ENCODE results near the gene NRG3.
A peak's percentile ranks its signal among the peaks of the same experiment; 100 is the strongest.
"Not testable (repeated sequence)": the region's sequence is repeated elsewhere in the genome, so short reads cannot be mapped to it uniquely, and the experiment has no call there.

The NRG3 gene

DNA sequence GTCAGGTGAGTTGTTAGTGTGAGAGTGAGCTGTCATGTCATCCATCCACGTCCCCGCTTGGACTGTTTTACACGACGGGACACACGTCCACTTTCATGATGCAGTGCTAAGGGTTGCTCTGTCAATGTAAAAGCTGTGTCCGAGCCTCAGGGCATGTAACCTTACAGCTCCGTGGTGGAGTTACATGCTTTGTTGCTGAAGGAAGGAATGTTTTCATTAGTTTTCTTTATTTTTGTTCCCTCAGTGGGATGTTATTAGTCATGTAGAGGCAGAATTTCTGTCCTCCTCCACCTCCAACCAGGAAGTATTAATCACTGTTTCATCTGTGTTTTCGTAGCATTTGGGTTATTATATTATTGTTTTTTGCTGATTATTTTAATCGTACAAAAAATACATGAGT, 88.6 kb downstream of the NRG3 start:
- DNase-seq = no peak

DNA sequence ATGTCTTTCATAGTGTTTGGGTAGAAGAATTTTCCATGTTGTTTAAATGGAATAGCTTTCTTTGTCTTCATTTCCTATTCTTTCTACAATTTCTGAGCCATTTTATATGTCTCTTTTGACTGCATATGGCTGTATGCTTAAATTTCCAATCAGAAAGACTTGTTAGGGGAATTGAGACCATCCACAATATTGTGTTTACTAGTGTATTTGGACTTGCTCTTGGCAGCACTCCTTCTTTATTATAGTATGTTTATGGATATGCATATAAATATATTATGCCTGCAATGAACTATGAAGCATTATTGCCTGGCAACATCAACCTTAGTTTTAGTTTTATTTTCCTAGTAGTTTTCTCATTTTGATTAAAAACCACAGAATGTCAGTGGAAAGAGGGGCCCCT, 92.7 kb downstream of the NRG3 start:
- no peak for DNase-seq

DNA sequence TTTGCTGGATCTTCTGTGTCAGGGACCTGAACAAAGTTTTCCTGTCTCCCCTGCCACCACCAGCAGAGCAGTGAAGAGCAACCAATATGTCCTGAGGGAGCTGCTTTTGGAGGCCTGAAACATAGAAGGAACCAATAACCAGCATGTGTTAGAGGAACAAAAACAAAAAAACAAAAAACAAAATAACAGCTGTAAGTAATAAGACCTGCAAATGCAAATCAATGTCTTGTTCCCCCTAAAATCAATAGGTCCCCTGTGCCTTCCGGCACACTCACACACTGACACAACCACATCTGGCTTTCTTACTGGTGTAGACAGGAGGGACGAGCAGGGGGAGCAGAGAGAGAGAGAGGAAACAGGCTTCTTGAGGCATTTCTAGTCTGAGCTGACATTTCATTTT, 94.1 kb downstream of the NRG3 start:
- no peak for DNase-seq

DNA sequence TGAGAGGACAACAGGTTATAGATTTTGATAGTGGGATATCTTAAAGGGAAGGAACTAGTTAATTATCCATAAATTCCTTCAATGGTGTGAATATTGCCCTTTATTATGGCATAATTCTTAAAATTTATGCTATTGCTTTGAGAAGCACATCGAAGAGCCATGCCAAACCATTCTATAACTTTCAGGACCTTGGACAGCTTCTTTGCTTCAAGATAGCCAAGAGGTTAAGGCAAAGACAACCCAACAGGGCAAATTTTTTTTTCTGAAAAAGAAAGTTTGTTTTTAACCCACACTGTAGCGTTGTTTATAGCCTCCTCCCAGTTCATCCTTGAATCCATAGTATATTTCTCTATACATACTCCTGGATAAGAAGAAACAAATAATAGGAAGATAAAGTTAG, 103.2 kb downstream of the NRG3 start:
- peak; percentile 66 for DNase-seq

DNA sequence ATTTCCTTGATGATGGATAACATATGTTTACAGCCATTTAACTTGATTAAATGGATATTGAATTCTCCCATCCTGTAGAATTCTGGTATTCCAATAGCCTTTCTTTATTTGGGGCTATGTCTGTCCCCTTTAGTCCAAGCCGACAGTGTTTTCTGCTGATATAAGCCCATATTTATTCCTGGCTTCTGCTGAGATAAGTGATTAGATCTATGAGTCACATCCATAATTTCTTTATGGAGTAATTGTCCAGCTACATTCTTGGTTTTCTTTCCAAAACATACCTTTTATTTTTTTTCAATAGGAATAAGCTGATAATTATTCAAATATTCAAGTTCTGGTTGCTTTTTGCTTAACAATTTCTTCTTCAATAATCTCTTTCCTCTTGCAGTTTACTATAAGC, 106.7 kb downstream of the NRG3 start:
- DNase-seq = no peak

DNA sequence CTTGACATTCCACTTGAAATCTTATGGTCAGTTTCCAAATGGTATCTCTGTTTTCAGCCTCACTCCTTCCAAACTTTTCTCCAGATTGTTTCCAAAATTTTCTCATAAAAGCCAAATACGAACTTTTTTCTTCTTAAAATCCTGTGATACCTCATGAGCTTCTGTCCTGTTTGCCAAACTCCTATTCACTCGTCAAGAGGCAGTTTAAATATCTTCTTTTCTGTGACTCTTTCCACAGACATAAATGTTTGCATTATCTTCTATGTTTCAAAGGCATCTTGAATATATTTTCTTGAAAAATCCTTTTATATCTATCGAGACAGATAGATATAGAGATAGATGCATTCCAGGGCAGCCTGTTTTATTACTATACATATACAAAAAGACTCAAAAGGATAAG, 109.4 kb downstream of the NRG3 start:
- DNase-seq = no peak

DNA sequence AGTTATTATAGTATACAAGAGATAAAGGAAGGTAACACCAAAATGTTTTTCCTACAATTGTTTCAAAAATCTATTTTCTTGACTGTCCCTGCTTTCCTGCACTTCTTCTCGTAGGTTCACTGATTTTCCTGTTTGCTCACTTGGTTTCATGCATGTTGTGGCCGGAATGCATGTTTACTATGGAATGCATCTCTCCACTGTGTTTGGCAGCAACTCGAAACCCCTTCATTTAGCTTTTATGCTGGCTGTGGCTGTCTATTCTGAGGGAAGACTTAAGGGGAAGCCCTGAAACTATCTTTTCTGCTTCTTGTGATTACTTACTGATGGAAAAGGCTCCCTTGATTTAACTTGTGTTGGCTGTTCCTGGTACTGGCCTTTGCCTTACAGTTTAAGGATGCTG, 120.3 kb downstream of the NRG3 start:
- no peak for DNase-seq

DNA sequence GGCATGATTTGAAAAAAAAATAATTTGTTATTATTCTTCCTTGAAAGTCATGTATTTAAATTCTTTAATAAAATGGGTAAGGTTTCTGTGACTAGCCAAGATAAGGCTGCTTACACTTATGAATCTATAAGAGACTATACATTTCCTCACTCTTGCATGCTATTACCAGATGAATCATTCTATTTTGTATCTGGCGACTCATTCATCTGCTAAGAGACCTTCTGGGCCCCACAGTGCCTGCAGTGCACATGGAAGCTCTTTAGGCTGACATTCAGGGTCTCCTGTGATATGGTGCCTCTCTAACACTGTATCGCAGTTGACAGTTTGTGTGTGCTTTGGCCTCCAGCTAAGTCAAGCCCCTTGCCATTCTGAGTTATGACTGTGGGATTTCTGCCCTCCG, 121.9 kb downstream of the NRG3 start:
- no peak for DNase-seq

DNA sequence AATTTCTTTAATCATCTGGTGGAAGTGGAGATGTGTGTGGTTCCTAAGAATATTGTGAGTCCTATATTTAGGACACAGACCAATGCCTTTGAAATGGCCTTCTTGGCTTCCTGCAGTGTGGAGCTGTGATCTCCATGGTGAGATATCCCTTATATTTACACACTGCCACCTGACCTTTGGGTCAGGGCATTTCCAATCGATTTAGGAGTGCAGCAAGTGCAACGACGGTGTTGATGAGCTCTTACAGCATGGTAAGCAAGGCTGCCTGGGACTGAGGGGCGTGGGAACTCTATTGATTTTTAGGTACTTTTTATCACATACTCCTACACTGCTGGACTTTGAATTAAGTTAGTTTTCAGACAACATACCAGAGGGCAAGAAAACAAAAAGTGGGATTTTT, 146.0 kb downstream of the NRG3 start:
- DNase-seq = no peak

DNA sequence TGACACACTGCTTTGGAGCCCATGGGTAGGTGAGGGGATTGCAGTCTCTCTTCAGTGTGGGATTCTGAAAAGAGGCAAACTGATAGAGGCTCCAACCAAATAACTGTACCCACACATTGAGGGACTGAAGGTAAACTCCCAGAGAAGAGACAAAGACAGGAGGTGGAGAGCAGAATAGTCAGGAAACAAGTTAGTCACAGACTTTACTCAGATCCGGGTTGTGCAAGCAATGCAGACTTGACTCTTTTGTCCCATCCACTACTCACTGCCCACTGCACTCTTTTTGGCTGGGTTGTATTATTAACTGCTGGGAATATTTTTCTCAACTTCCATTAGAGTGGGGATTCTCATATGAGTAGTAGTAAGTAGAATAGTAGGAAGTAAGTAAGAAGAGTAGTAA, 152.7 kb downstream of the NRG3 start:
- DNase-seq = no peak

DNA sequence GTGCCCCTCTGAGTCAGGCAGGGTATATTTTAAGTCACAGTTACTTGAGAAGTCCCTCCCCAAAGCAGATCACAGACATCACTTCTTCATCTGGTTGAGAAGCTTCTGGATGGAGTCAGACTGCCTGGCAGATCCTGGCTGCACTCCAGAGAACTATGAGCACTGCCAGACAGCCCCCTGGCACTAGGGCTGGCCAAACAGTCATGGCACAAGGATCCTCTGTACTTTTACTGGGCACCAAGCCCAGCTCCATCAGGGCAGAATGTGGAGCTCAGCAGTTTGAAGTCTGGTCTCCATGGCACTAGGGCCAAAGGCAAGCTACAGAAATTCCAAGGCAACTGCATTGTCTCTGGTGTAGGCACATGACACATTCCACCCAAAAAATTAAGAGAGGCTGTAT, 162.1 kb downstream of the NRG3 start:
- no peak for DNase-seq

DNA sequence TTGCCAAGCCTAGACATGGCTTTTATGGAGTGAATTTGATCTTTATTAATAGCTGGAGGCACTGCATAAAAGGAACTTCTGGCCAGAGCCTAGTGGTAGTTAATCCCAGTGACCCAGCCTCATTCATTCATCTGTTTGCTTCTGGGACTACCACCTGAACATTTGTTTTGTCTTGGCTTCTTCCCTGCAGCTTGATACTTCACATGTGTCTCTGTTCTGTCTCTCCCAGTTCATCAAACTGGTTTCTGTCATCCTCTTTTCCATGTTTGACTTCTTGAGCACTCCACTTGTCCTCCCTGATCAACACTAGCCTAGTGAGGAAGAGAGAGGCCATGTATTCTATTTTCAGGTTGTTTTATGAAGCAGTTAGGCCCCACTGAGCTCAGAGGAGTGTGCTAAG, 163.6 kb downstream of the NRG3 start:
- no peak for DNase-seq

DNA sequence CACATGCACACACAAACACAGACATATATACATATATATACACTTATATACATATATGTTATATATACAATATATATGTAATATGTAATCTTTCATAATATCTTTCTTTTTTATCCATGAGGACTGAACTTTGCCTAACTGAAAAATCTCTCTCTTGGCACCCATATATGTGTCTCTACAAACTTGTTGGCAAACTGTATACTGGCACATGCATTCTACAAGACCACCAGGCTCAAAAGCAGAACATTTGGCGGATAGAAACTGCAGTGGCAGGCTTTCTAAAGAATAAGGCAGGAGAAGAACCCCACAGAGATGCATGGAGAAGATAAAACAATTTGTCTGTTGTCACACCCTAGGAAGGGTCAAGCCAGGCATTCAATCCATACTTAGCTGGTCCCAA, 165.3 kb downstream of the NRG3 start:
- DNase-seq = no peak

DNA sequence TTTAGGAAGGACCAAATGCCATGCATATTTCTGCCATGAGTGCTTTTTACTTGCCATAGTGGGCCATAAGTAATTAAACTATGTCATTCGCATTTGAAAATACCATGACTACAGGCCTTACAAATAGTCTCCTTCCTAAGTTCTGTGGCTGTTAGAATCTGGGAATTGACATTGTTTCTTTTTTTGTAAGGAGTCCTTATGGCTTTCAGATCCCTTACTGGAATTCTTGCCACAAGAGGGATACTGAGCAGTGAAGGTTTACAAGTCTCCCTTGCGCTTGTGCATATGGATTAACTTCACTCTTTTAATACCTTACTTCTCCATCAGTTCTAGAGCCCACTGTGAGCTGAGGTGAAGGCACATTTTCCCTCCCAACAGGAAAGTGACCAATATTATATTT, 166.0 kb downstream of the NRG3 start:
- no peak for DNase-seq

DNA sequence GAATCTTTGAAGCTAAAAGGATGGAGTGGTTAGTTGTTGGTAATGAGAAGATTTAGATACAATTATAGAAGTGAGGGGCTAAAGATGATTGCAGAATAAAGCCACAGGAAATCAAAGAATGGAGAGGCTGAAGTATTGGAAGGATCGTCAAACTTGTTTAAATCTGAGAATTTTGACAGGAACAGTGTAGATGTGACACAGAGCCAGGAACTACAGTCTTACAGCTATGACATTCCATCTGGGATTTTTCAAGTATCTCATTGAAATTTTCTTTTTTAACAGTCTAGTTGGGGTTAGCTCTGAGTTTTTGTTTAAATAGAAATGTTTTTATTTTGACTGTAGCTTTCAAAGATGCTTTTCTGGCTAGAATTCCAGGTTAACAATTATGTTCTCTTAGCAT, 181.4 kb downstream of the NRG3 start:
- no peak for DNase-seq

DNA sequence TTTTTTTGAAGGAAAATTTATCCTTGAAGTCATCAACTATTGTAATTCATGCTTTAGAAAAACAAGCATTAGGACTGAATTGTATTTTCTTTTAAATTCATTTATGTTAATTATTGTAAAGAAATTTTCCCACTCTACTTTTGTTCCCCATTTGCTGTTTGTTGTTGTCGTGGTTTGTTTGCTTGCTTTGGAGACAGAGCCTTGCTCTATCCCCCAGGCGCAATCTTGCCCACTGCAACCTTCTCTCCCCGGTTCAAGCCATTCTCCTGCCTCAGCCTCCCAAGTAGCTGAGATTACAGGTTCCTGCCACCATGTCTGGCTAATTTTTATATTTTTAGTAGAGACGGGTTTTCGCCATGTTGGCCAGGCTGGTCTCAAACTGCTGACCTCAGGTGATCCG, 192.2 kb downstream of the NRG3 start:
- not testable (repeated sequence) for DNase-seq

DNA sequence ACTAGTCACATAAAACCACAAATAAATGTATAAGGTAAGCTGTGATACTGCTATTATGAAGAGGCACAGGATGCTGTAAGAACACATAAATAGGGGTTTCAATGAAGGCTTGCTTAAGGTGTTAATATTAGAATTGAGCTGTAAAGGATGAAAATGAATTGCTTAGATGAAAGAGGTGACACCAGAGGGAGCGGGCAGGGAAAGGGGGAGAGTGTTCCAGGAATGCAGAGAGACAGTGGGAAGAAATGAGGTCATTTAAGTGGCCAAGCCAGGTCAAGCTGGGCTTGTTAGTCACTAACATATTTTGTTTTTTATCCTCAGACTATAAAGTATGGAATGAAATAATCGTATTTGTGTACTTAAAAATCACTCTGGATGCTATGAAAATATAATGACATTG, 193.5 kb downstream of the NRG3 start:
- no peak for DNase-seq

DNA sequence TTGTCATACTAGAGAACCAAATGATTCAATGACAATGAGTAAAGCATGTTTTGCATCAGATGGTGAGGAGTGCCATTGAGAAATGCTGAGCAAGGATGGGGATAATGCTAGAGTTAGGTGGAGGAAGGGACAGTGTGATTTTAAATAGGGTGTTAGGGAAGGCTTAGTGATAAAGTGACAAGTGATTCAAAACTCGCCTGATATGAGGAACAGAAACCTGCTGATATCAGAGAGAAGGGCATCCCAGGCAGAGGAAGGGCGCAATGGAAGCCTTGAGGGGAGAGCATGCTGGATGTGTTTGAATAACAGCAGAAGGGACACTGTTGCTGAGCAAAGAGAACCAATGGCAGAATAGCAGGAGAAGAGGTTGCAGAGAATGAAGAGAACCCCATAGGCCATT, 196.2 kb downstream of the NRG3 start:
- DNase-seq = no peak

DNA sequence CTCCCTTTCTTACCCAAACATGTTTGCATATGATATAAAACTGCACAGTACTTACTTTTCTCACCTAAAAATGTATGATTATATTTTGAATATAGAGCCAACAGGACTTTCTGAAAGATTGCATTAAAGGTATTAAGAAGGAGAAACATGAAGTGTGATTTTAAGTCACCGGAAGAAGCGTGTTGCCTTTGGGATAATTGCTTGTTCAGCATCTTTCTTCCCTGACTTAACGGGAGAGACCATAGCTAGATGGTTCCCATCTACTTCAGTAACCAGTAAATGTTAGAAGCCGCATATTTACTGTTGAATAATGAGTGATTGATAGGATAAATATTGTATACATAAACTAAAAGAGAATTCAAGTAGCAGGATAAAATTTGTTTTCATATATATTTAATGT, 197.1 kb downstream of the NRG3 start:
- no peak for DNase-seq

DNA sequence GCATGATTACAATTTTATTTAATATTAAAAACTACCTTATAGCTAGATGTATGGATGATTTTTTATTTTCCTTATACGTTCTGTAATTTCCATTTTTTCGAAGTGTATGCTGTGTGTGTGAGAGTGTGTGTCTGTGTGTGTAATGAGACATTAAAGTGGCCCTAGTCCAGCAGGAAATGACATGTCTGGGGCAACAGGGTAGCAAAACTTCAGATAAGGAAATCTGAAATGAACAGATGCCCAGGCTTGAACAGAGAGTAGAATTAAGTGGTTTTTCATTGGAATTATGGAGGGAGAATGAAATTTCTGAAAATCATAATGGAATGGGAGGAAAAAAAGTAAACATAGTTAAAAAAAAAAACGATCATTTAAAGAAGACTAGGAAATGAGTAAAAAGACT, 200.6 kb downstream of the NRG3 start:
- DNase-seq = no peak

DNA sequence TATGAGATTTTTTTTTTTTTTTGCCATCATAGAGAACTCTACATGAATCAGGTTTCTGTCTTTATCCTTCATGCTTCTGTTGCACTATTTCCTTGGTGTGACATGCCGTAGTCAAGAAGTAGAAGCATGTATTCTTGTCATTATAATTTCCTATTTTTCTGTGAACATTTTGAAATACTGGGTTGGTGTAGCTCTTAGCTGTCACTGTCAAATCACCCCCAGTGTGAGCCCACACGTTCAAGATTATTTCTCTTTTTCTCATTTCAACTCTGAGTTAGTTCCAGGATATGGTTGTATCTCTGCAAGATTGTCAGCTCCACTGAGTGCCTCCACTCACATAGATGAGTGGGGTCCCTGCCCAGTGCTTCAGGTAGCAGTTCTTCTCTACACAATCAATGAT, 209.5 kb downstream of the NRG3 start:
- no peak for DNase-seq

DNA sequence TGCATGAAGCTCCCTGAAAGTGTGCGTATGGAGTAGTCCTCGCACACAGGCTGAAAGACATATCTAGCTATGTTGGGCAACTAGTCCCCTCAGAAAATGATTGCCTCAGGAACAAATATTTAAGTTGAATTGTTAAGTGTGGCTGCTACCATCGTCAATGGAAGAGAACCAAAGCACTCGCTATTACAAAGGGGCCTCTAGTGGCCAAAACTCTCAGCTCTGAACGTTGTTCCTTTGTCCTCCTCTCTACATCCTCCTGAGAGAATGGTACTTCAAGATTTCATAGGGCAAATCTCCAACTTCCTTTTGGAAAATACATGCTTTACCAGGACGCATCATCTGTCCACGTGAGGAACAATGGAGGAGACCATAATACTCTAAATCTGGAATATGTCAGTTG, 209.9 kb downstream of the NRG3 start:
- DNase-seq = no peak

DNA sequence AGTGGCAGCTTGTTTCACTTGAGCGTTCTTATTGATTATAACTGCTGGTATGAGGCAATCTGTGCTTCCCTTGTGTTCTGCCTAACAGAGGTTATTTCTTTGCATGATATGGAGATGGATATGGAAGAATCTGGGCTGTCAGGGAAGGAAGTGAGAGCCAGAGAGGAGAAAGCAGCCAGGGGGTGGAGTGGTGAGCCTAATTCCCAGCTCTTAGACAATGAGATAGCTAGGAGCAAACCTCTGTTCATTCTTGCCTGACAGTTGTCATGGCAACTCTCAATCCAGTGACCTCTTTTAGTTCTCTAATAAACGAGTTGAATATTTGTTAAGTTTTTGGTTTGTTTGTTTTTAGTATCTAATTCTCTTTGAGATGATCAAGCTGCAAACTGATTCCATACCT, 214.3 kb downstream of the NRG3 start:
- DNase-seq = no peak

DNA sequence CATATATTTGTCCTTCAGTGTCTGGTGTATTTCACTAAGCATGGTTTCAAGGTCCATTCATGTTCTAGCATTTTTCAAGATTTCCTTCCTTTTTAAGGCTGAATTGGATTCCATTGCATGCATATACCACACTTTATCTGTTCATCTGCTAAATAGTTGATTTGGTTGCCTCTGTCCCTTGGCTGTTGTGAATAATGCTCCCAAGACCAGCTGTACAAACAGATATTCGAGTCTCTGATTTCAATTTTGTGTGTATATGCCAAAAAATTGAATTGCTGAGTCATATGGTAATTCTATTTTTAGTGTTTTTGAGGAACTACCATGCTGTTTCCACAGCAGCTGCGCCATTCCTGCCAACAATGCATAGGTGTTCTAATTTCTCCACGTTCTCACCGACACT, 216.4 kb downstream of the NRG3 start:
- DNase-seq = no peak

DNA sequence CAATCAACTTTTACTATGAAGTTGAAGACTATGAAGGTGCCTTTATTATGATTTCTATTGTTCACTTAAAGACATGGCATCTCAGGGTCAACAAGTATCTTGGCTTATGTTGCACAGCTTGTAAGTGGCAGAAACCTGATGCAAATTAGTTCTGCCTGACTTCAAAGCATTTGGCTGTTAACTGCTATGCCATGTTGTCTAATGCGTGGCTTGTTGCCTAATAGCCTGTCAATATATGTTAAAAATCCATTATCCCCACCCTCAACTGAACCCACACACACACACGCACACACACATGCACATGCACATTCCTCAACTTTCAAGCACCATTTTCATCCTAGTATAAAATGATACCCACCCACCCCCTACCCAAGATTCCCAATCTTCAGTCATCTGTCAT, 217.1 kb downstream of the NRG3 start:
- DNase-seq = no peak

DNA sequence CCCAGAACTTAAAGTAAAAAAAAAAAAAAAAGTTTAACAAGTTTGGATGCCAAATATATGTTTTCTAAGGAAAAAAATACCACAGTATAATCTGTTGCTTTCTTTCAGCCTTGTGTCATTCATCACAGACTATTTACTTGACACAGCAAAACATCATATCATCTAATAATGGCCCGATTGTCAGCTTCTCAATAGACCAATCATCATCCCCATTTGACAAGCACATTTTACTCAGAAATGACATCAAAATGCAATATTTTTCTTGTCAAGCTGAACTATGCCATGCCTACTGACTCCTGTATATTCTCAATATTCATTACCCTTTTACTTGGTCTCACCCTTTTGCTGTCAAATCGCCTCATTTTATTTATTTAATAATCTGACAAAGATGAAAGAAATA, 249.7 kb downstream of the NRG3 start:
- DNase-seq = no peak

DNA sequence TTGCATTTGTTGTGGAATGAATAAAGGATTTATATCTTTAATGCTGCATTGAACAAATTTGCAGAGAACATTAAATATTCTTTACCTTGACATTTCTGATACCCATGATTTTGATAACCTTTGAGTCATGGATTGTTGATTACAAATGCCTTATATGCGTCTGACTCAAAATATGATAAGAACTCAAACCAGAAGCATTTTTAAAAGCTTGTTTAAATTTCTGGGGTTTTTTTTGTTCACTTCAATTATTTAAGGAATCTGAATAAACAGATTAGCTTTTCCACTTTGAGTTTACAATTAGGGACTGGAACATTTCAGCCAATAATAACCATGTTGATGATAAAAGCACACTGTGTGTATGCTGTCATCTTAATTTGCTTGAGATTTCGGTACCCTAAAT, 253.5 kb downstream of the NRG3 start:
- DNase-seq = no peak

Measured in hematopoietic multipotent progenitor cell treated with erythropoietin and hydrocortisone succinate and interleukin-3 and kit ligand, for 4 days (in vitro differentiated cells).